Fibroblast of the aortic adventitia (primary cell): ENCODE results near the gene ENDOD1. TPM values are rescaled to one million over a fixed set of nuclear protein-coding genes. Genes with fewer than 3 reads are reported as not detected.

Source experiments
- DNase-seq: peaks from one replicate; pipeline ENCODE4 v3.0.0-alpha.2; 2010; ENCODE audit warnings: low read depth
- H3K4me3 ChIP-seq: 2 replicates; pipeline ENCODE4 v1.5.1; 2011; ENCODE audit warnings: low read depth, mild to moderate bottlenecking, control low read depth, low read length, moderate library complexity
- CTCF ChIP-seq: IDR thresholded peaks from 2 replicates; pipeline ENCODE4 v1.5.1; 2011; ENCODE audit warnings: mild to moderate bottlenecking, low read length, control low read depth, inconsistent platforms; ENCODE audit not compliant: insufficient read depth
- total RNA-seq: library from RNA; depleted of rRNA; stranded (reverse); fragments of >200 nt; gene quantifications from 2 replicates; pipeline ENCODE4 v1.2.3, GENCODE V29; 2012; ENCODE audit warnings: low replicate concordance

The ENDOD1 gene
- total RNA-seq, 1 donor, result 39.8 TPM

DNA sequence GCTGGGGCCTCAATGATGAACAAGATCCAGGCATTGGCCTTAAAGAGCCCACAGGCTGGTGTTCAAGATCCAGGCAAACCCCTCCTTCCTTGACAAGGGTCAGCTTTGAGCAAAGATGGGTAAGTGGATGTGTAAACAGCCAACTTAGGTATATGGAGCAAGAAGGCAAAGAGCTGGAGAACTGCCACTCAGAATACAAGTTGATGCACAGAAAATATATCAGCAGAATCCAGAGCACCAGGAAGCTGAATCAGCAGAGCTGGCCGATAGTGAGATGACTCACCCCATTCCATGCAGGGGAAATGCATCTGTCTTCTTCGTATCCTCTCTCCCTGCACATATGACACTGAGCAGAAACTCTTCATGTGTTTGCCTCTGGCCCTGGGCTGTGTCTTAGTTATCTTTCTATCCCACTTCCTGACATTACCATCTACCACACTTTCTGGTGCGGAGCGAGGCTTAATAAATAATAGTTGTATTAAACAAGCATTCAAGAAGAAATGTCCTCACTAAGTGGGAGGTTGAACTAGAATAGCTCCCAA, 57.8 kb downstream of the ENDOD1 start:
- no peak for TF ChIP-seq CTCF
- peak; percentile 95 for DNase-seq
- no peak overlapping the region for H3K4me3 ChIP-seq

GRCh38 chr11:95148406-95148805, 58.8 kb downstream of the ENDOD1 start:
- H3K4me3 ChIP-seq, result no peak overlapping the region
- no peak for DNase-seq
- TF ChIP-seq CTCF, result no peak

- TF ChIP-seq CTCF, result no peak
- no peak for DNase-seq
- no peak overlapping the region for H3K4me3 ChIP-seq
These were observed 59.3 kb downstream of the ENDOD1 start for GRCh38 chr11:95148938-95149337.

DNA sequence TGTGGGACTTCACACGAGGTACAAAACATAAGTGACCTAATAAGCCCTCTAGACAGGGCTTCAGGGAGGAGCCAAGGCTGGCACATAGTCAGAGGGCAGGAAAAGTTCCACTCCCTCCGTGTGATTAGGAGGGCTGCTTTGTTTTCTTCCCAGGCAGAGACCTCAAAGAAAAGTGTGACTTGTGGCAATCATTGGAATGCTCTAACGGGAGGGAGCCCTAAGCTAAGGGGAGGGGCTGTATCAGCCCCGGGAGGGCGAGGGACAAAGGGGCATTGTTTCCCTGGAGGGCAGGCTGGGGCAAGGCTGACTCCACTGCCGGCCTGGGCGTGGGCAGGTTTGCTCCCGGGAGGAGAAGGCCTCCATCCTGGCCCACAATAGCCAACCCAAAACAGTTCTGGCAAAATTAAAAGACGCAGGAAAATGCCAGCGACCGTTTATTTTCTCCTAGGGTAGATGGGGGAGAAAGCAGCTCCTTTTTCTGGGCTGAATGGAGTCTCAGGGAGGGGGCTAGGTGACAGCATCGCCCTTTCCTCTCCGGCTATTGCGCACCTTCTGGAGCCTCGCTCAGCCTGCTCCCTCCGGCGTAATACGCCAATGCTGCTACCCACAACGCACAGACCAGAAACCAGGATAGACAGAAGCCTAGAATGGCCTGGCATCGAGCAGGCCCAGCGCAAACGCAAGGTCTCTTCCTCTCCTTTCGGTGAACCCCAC, 60.2 kb downstream of the ENDOD1 start:
- no peak for TF ChIP-seq CTCF
- no peak for DNase-seq
- H3K4me3 ChIP-seq, result no peak overlapping the region

GRCh38 chr11:95150956-95151684, 61.5 kb downstream of the ENDOD1 start:
- peak; percentile 71 for TF ChIP-seq CTCF
- DNase-seq, result peak; percentile 91
- peak overlapping the region; percentile 62 for H3K4me3 ChIP-seq

- no peak for TF ChIP-seq CTCF
- H3K4me3 ChIP-seq, result no peak overlapping the region
- no peak for DNase-seq
These were observed 63.5 kb downstream of the ENDOD1 start for GRCh38 chr11:95152876-95153856.
